Lower leg skin (tissue), 4 donors: Measurements from ENCODE around the gene HSPH1. TPM values are rescaled to one million over a fixed set of nuclear protein-coding genes. Genes with fewer than 3 reads are reported as not detected.
"Not testable (repeated sequence)": the region's sequence is repeated elsewhere in the genome, so short reads cannot be mapped to it uniquely, and the experiment has no call there.

Experiments used
- DNase-seq, 2 donors: peaks; one replicate each; pipeline ENCODE4 v3.0.0-alpha.2; 2019; ENCODE audit warnings: low spot score in 2 of 2
- H3K4me3 ChIP-seq: fragments of 200-600 bp; sonication (generic); 2 replicates; pipeline ENCODE4 v1.5.1; 2017; ENCODE audit warnings: mild to moderate bottlenecking, low read depth; ENCODE audit not compliant: poor library complexity, severe bottlenecking
- POLR2A ChIP-seq, 2 donors: fragments of 450-650 bp; IDR thresholded peaks; one replicate each; pipeline ENCODE4 v1.6.1; 2016 to 2017; ENCODE audit warnings: antibody characterized with exemption in 2 of 2, mild to moderate bottlenecking in 1 of 2, moderate library complexity in 1 of 2
- whole genome bisulfite sequencing, 2 donors: methylation state at CpG; one replicate each; pipeline ENCODE4 v1.1.5; 2018; 5-methylcytosine and 5-hydroxymethylcytosine counted together
- intact Hi-C: fragments of 100-400 bp; cut with DNase I; formaldehyde crosslinking; loops from one replicate; pipeline ENCODE4 v1.15.0; 2023; ENCODE audit warnings: low total_unique reads
- total RNA-seq, 4 donors: library from RNA; depleted of rRNA; stranded (reverse); fragments of >200 nt; gene quantifications; one replicate each; pipeline ENCODE4 v1.1.0, GENCODE V29; 2016
- TF ChIP-seq, protein P1 (sequence below), 3 donors: fragments of 450-650 bp; IDR thresholded peaks; one replicate each; pipeline ENCODE4 v1.5.1; 2016; ENCODE audit warnings: antibody characterized with exemption in 3 of 3, mild to moderate bottlenecking in 3 of 3, moderate library complexity in 2 of 3

Gene HSPH1
- total RNA-seq, 4 donors from 2014 or later = 21.6 to 29.3 (median 24.9) TPM

- DNase-seq = no peak
- H3K4me3 ChIP-seq = no peak overlapping the region
- intact Hi-C loops = no loop called here
- 95 to 96% methylated on average over 15 to 20 of the region's 26 CpGs for WGBS, 2 donors
- TF ChIP-seq POLR2A (IDR thresholded peaks at IDR 0.05) = no peak
- TF ChIP-seq, protein P1, sequence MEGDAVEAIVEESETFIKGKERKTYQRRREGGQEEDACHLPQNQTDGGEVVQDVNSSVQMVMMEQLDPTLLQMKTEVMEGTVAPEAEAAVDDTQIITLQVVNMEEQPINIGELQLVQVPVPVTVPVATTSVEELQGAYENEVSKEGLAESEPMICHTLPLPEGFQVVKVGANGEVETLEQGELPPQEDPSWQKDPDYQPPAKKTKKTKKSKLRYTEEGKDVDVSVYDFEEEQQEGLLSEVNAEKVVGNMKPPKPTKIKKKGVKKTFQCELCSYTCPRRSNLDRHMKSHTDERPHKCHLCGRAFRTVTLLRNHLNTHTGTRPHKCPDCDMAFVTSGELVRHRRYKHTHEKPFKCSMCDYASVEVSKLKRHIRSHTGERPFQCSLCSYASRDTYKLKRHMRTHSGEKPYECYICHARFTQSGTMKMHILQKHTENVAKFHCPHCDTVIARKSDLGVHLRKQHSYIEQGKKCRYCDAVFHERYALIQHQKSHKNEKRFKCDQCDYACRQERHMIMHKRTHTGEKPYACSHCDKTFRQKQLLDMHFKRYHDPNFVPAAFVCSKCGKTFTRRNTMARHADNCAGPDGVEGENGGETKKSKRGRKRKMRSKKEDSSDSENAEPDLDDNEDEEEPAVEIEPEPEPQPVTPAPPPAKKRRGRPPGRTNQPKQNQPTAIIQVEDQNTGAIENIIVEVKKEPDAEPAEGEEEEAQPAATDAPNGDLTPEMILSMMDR (IDR thresholded peaks at IDR 0.05) = no peak
Observed at GRCh38 chr13:31182987-31183386, 21.3 kb upstream of the HSPH1 start.

GRCh38 chr13:31179754-31180153, 18.1 kb upstream of the HSPH1 start:
- intact Hi-C loops = no loop called here
- DNase-seq = no peak
- TF ChIP-seq POLR2A (IDR thresholded peaks at IDR 0.05) = no peak
- TF ChIP-seq, protein P1 (IDR thresholded peaks at IDR 0.05) = no peak
- WGBS, 2 donors = 78 to 83% methylated on average over 5 of the region's 5 CpGs
- no peak overlapping the region for H3K4me3 ChIP-seq

DNA sequence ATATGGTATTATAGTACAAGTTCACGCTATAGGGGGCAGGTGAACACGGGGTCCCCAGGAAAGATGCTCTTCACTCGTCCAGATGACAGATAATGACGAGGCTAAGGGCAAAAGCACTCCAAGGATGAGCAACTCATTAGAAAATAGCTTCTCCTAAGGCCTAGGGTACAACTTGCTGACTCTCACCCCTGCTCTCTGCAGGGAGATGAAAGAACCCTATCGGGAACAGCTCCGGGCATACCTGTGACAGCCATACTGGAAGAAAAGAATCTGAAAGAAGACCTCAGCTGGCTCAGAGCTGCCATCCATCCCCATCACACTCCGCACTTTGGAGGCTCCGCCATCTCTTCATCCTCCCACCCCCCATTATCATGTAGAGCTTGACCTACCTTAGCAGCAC, 17.5 kb upstream of the HSPH1 start:
- intact Hi-C loops = no loop called here
- no peak for DNase-seq
- 87 to 95% methylated on average over 8 of the region's 8 CpGs for WGBS, 2 donors
- no peak overlapping the region for H3K4me3 ChIP-seq
- no peak for TF ChIP-seq POLR2A (IDR thresholded peaks at IDR 0.05)
- TF ChIP-seq, protein P1 (IDR thresholded peaks at IDR 0.05) = no peak

DNA sequence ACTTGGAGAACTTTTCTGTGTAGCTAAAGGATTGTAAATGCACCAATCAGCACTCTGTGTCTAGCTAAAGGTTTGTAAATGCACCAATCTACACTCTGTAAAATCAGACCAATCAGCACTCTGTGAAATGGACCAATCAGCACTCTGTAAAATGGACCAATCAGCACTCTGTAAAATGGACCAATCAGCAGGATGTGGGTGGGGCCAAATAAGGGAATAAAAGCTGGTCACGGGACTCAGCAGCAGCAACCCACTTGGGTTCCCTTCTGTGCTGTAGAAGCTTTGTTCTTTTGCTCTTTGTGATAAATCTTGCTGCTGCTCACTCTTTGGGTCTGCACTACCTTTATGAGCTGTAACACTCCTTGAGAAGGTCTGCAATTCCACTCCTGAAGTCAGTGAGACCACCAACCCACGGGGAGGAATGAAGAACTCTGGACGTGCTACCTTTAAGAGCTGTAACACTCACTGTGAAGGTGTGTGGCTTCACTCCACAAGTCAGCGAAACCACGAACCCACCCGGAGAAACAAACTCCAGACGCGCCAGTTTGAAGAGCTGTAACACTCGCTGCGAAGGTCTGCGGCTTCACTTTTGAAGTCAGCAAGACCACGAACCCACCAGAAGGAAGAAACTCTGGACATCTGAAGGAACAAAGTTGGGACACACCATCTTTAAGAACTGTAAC, 16.2 kb upstream of the HSPH1 start:
- H3K4me3 ChIP-seq, DNase-seq, intact Hi-C loops: not testable (repeated sequence)
- WGBS, 2 donors = 91 to 95% methylated on average over 12 of the region's 12 CpGs

GRCh38 chr13:31175847-31176532, 14.3 kb upstream of the HSPH1 start:
- TF ChIP-seq, protein P1 (IDR thresholded peaks at IDR 0.05) = no peak
- no peak for TF ChIP-seq POLR2A (IDR thresholded peaks at IDR 0.05)
- intact Hi-C loops = no loop called here
- H3K4me3 ChIP-seq = no peak overlapping the region
- DNase-seq = no peak
- 74 to 76% methylated on average over 3 of the region's 3 CpGs for WGBS, 2 donors

DNA sequence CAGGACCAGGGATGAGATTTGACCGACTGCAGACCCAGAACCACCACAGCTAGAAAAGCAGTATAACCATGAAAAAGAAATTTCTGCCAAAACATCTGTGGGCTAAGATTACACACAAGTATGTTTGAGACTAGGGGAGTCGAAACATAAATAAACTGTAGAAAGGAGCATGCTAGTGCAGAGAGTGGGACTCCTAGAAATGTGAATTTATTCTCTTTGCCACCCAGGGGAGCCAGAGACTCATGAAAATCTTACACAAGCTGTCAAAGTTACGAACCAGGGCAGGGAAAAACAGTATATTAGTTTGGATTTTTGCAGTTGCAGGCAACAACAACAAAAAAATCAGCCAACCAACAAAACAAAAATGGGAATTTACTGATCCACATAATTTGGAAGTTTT, 12.3 kb upstream of the HSPH1 start:
- WGBS, 2 donors = 72 to 75% methylated on average over 3 of the region's 3 CpGs
- DNase-seq = no peak
- intact Hi-C loops = no loop called here
- TF ChIP-seq, protein P1 (IDR thresholded peaks at IDR 0.05) = no peak
- no peak for TF ChIP-seq POLR2A (IDR thresholded peaks at IDR 0.05)
- H3K4me3 ChIP-seq = no peak overlapping the region
